Heart left ventricle (tissue), 16 donors: ENCODE data around the gene NAIP. TPM values are rescaled to one million over a fixed set of nuclear protein-coding genes. Genes with fewer than 3 reads are reported as not detected.
"Not testable (repeated sequence)": the region's sequence is repeated elsewhere in the genome, so short reads cannot be mapped to it uniquely, and the experiment has no call there.

Source experiments
- ATAC-seq, 4 donors: fragments of 200-7000 bp; cut with Tn5 transposase; one replicate each; pipeline ENCODE4 v1.9.1; 2020 to 2022; ENCODE audit warnings: moderate library complexity in 4 of 4, mild to moderate bottlenecking in 3 of 4, moderate number of reproducible peaks in 1 of 4
- DNase-seq, 5 donors: peaks; one replicate each; pipeline ENCODE4 v3.0.0-alpha.2; 2020
- H3K27ac ChIP-seq, 12 donors: fragments of 200-600 bp; sonication (generic) in 4 of 12; one replicate each; pipeline versions ENCODE4 v1.5.0 to v1.8.0; 2016 to 2022; ENCODE audit warnings: mild to moderate bottlenecking in 2 of 12
- H3K27me3 ChIP-seq, 9 donors: fragments of 200-600 bp; sonication (generic) in 2 of 9; one replicate each; pipeline versions ENCODE4 v1.5.1 to v1.8.0; 2016 to 2022; ENCODE audit warnings: mild to moderate bottlenecking in 3 of 9
- H3K36me3 ChIP-seq, 9 donors: fragments of 200-600 bp; sonication (generic) in 2 of 9; one replicate each; pipeline versions ENCODE4 v1.5.0 to v1.8.0; 2018 to 2022; ENCODE audit warnings: mild to moderate bottlenecking in 2 of 9
- H3K4me1 ChIP-seq, 12 donors: fragments of 200-600 bp; sonication (generic) in 4 of 12; one replicate each; pipeline versions ENCODE4 v1.5.0 to v1.8.0; 2016 to 2022; ENCODE audit warnings: mild to moderate bottlenecking in 3 of 12
- H3K4me3 ChIP-seq, 12 donors: fragments of 200-600 bp; sonication (generic) in 4 of 12; one replicate each; pipeline versions ENCODE4 v1.5.0 to v1.8.0; 2017 to 2022; ENCODE audit warnings: mild to moderate bottlenecking in 9 of 12, moderate library complexity in 4 of 12
- H3K9me3 ChIP-seq, 12 donors: fragments of 200-600 bp; sonication (generic) in 4 of 12; one replicate each; pipeline versions ENCODE4 v1.5.0 to v1.8.0; 2016 to 2022; ENCODE audit warnings: mild to moderate bottlenecking in 1 of 12
- WGBS, 4 donors: extraction: QIAGEN DNeasy Blood & Tissue Kit in 2 of 4; methylation state at CpG; one replicate each; pipeline versions ENCODE4 v1.1.5 to v1.1.7; 2013 to 2018; 5-methylcytosine and 5-hydroxymethylcytosine counted together
- intact Hi-C, 10 donors: fragments of 100-400 bp; cut with DNase I; formaldehyde crosslinking; loops; one replicate each; pipeline versions ENCODE4 v1.11.1 to v1.14.2; 2022
- long read RNA-seq, 3 donors: library from polyadenylated mRNA; unstranded; transcript quantifications; one replicate each; pipeline ENCODE4 v2.0.0, GENCODE V29; 2020 to 2021
- polyA plus RNA-seq, 2 donors: library from polyadenylated mRNA; stranded (reverse); fragments of 200-250 nt; gene quantifications; one replicate each; pipeline ENCODE4 v1.2.3, GENCODE V29; 2013
- total RNA-seq, 9 donors: library from RNA; depleted of rRNA in 2 of 9; stranded (reverse); fragments of >200 nt in 2 of 9; fragmentation: NEBNext Ultra II Directional in 3 of 9; extraction: Animal tissue kit (Norgen Biotek cat#: 25700) in 3 of 9; gene quantifications; one replicate each; pipeline versions ENCODE4 v1.1.0 to v1.2.4, GENCODE V29; 2016 to 2023
- donor health status: ischemic (EF 13 %, LVEDD 7.1; RV severe dilation, severe dysfunction).
- donor health status: healthy with polysubstance abuse.
- donor health status: DM: no; HTN: yes; CAD: no.
- donor health status: DM: no; HTN: no; CAD: no.
- donor health status: ischemic (EF 25% LVEDD 6.9; RV normal size, moderate dysfunction).
- donor health status: ischemic (EF 25% LVEDD 5.7; RV mildly dilated, moderate dysfunction).
- donor health status: healthy.
- donor health status: DM: yes; HTN: yes; CAD: no.
- donor health status: ischemic (EF 35%, LVEDD 5.7; RV mildly dilated, moderate dysfunction).
- donor health status: nonischemic (EF 11% LVEDD 7.7; RV severe dilation, severe dysfunction).
- donor health status: DM: yes; HTN: yes; CAD: no.
- donor health status: PGD.
- donor health status: ischemic (EF 29% LVEDD 5.4; RV normal size, mild dysfunction).
- donor health status: nonischemic (EF 23%, LVEDD 6.1; RV moderate dilation, normal function).

The NAIP gene
- total RNA-seq (10 to 100 TPM in 2 of 9 donors, 1 to 10 TPM in 7; 4.3 to 60.7 (median 5.0) TPM), polyA plus RNA-seq (1 to 10 TPM; 1.8 to 3.4 TPM)
- long read RNA-seq, donor 1, partial matches to known transcripts = 0 of 4 reads
- long read RNA-seq, donor 1, other reads (novel, unspliced or antisense) = 4 of 4 reads
- long read RNA-seq, donor 2, partial matches to known transcripts = 0 of 1 reads
- long read RNA-seq, donor 2, other reads (novel, unspliced or antisense) = 1 of 1 reads
- long read RNA-seq, donor 3, partial matches to known transcripts = 1 of 5 reads
- long read RNA-seq, donor 3, other reads (novel, unspliced or antisense) = 4 of 5 reads

- not testable (repeated sequence) for H3K36me3 ChIP-seq, ATAC-seq
- WGBS, 4 donors = 100% methylated on average over 1 of the region's 8 CpGs; no CpG with 5 or more reads in 3 of the 4 donors
Measured at GRCh38 chr5:71025289-71025953, at the start of gene NAIP. Gene NAIP (minus strand): TSS chr5:71025339. CDS start chr5:71012915, 12,424 bp downstream.

GRCh38 chr5:71067262-71067928 is 42.3 kb upstream of the NAIP start, which contains the start of gene GTF2H2:
Gene GTF2H2 (minus strand): TSS chr5:71067676. CDS start chr5:71062763, 4,913 bp downstream.
- H3K27ac ChIP-seq, H3K9me3 ChIP-seq, H3K4me1 ChIP-seq, intact Hi-C loops, DNase-seq, H3K4me3 ChIP-seq, H3K36me3 ChIP-seq, H3K27me3 ChIP-seq: not testable (repeated sequence)
- no CpG with 5 or more reads among the region's 46 CpGs for WGBS, 4 donors
- peak; percentile 97 to 99 (median 99) for ATAC-seq

More at GRCh38 chr5:71025289-71025953, at the start of gene NAIP:
- intact Hi-C loops, H3K9me3 ChIP-seq, DNase-seq, H3K27ac ChIP-seq, H3K4me3 ChIP-seq, H3K27me3 ChIP-seq, H3K4me1 ChIP-seq: not testable (repeated sequence)

- WGBS, 4 donors = no CpG with 5 or more reads among the region's 1 CpG
- not testable (repeated sequence) for ATAC-seq
Measured at GRCh38 chr5:71061322-71061721, 36.2 kb upstream of the NAIP start.

GRCh38 chr5:71059426-71059825 is 34.3 kb upstream of the NAIP start:
- H3K27me3 ChIP-seq, H3K9me3 ChIP-seq, H3K4me1 ChIP-seq, ATAC-seq, H3K36me3 ChIP-seq, H3K27ac ChIP-seq, H3K4me3 ChIP-seq, DNase-seq, intact Hi-C loops: not testable (repeated sequence)
- WGBS, 4 donors = no CpG with 5 or more reads among the region's 3 CpGs

More at GRCh38 chr5:71061322-71061721, 36.2 kb upstream of the NAIP start:
- DNase-seq, H3K27ac ChIP-seq, H3K4me3 ChIP-seq, H3K36me3 ChIP-seq, intact Hi-C loops, H3K9me3 ChIP-seq, H3K27me3 ChIP-seq, H3K4me1 ChIP-seq: not testable (repeated sequence)

- DNase-seq, H3K27ac ChIP-seq, ATAC-seq, intact Hi-C loops, H3K27me3 ChIP-seq, H3K9me3 ChIP-seq, H3K36me3 ChIP-seq, H3K4me3 ChIP-seq, H3K4me1 ChIP-seq: not testable (repeated sequence)
- 90 to 100% (median 94%) methylated on average over 1 to 2 of the region's 2 CpGs; no CpG with 5 or more reads in 1 of the 4 donors for WGBS, 4 donors
Measured at GRCh38 chr5:71044808-71045207, 19.7 kb upstream of the NAIP start.

GRCh38 chr5:71044128-71044527 is 19.0 kb upstream of the NAIP start:
- H3K27ac ChIP-seq, intact Hi-C loops, H3K36me3 ChIP-seq, ATAC-seq, H3K4me3 ChIP-seq, DNase-seq, H3K9me3 ChIP-seq, H3K27me3 ChIP-seq, H3K4me1 ChIP-seq: not testable (repeated sequence)
- no CpG with 5 or more reads among the region's 2 CpGs for WGBS, 4 donors

GRCh38 chr5:71031046-71031776 is 6.1 kb upstream of the NAIP start:
- H3K27ac ChIP-seq, intact Hi-C loops, H3K4me1 ChIP-seq, H3K36me3 ChIP-seq, DNase-seq, H3K4me3 ChIP-seq, H3K27me3 ChIP-seq, H3K9me3 ChIP-seq: not testable (repeated sequence)
- ATAC-seq = peak in 3 of 4 donors; percentile 68 to 93 (median 88)
- no CpG with 5 or more reads among the region's 7 CpGs for WGBS, 4 donors

GRCh38 chr5:71020643-71021042 is 4.5 kb downstream of the NAIP start:
- H3K36me3 ChIP-seq, DNase-seq, H3K9me3 ChIP-seq, H3K4me3 ChIP-seq, H3K27me3 ChIP-seq, H3K27ac ChIP-seq, H3K4me1 ChIP-seq, intact Hi-C loops: not testable (repeated sequence)
- peak in 2 of 4 donors; percentile 13 to 60 for ATAC-seq
- no CpG with 5 or more reads among the region's 6 CpGs for WGBS, 4 donors

GRCh38 chr5:71018376-71019005 is 6.6 kb downstream of the NAIP start:
- H3K27me3 ChIP-seq, H3K9me3 ChIP-seq, H3K36me3 ChIP-seq, H3K4me3 ChIP-seq, DNase-seq, H3K27ac ChIP-seq, intact Hi-C loops: not testable (repeated sequence)
- ATAC-seq = peak in 3 of 4 donors; percentile 33 to 55 (median 52)
- peaks cover 0 to 13% (median 0%) of the 10 kb centered on the region in 12 donors for H3K4me1 ChIP-seq
- no CpG with 5 or more reads among the region's 6 CpGs for WGBS, 4 donors
